RWPE1 (cell line): ENCODE results near the gene AEN.

Experiments
- CTCF ChIA-PET: fragments of 350-600 bp; sonication (Branson Sonifier 250); formaldehyde crosslinking; extraction: SDS; loops from one replicate; lab custom pipeline; 2021; lab: Yijun Ruan, JAX
- POLR2A ChIA-PET: fragments of 400-600 bp; formaldehyde crosslinking; extraction: SDS; loops from one replicate; lab custom pipeline; 2020; ENCODE audit warnings: antibody characterized with exemption; ENCODE audit not compliant: low non-redundant PET; lab: Yijun Ruan, JAX
- DNase-seq: peaks from one replicate; pipeline ENCODE4 v3.0.0; 2012; ENCODE audit warnings: low spot score
- H3K27ac ChIP-seq: fragments of 450-650 bp; 2 replicates; pipeline ENCODE4 v1.5.1; 2017
- CTCF ChIP-seq: fragments of 450-650 bp; conservative IDR thresholded peaks from 2 replicates; pipeline ENCODE4 v1.5.1; 2017; ENCODE audit warnings: low read depth, mild to moderate bottlenecking

The AEN gene

GRCh38 chr15:88619796-88620195, 1.3 kb upstream of the AEN start:
- ChIA-PET POLR2A (interaction anchor here (0.6 kb wide), 1 partner anchor 28 kb away, joined by 7 read pairs; no protein-coding TSS in a partner anchor), CTCF (no interaction called here)
- no peak for DNase-seq
- TF ChIP-seq CTCF, result no peak
- no peak overlapping the region for H3K27ac ChIP-seq

- no peak for TF ChIP-seq CTCF
- no peak for DNase-seq
- peak overlapping the region; percentile 88 for H3K27ac ChIP-seq
- CTCF ChIA-PET, result no interaction called here
- POLR2A ChIA-PET, result interaction anchor here (0.6 to 0.8 kb wide), 2 partner anchors 53 to 96 kb away, joined by 3 read pairs; no protein-coding TSS in a partner anchor
Observed at GRCh38 chr15:88621789-88622604, 857 bp downstream of the AEN start.

GRCh38 chr15:88622605-88622975, 1.4 kb downstream of the AEN start:
- TF ChIP-seq CTCF, result no peak
- ChIA-PET POLR2A (interaction anchor here (0.8 kb wide), 1 partner anchor 96 kb away, joined by 3 read pairs; no protein-coding TSS in a partner anchor), CTCF (no interaction called here)
- DNase-seq, result no peak
- peak overlapping the region; percentile 88 for H3K27ac ChIP-seq

- no peak for TF ChIP-seq CTCF
- POLR2A ChIA-PET, result no interaction called here
- DNase-seq, result peak; percentile 98
- H3K27ac ChIP-seq, result peak overlapping the region; percentile 88
- CTCF ChIA-PET, result no interaction called here
Observed at GRCh38 chr15:88623061-88623460, 1.9 kb downstream of the AEN start.

GRCh38 chr15:88623632-88624031, 2.5 kb downstream of the AEN start:
- ChIA-PET CTCF (no interaction called here), POLR2A (no interaction called here)
- TF ChIP-seq CTCF, result no peak
- no peak for DNase-seq
- peak overlapping the region; percentile 88 for H3K27ac ChIP-seq

- ChIA-PET POLR2A (no interaction called here), CTCF (interaction anchor here (0.7 kb wide), 2 partner anchors 254 to 280 kb away, joined by 3 to 5 read pairs; no protein-coding TSS in a partner anchor)
- no peak for DNase-seq
- peak overlapping the region; percentile 88 for H3K27ac ChIP-seq
- TF ChIP-seq CTCF, result peak; percentile 45; the same call in 1 of the 2 replicates
Observed at GRCh38 chr15:88624156-88624970, 3.2 kb downstream of the AEN start.
